HG03571 (cell line): Measurements from ENCODE around the gene CDKN1A.
"Not testable (repeated sequence)": the region's sequence is repeated elsewhere in the genome, so short reads cannot be mapped to it uniquely, and the experiment has no call there.

Experiments
- ATAC-seq: cut with Tn5 transposase; IDR thresholded peaks from one replicate; pipeline ENCODE4 v1.9.1; 2021; ENCODE audit not compliant: unreplicated experiment

Gene CDKN1A

GRCh38 chr6:36678488-36679042 is at the start of gene CDKN1A:
CDKN1A (plus strand) TSS chr6:36678714; CDS start chr6:36684102, 5,388 bp downstream.
- ATAC-seq, result peak; percentile 45

GRCh38 chr6:36629784-36630183 is 48.7 kb upstream of the CDKN1A start:
- no peak for ATAC-seq

- ATAC-seq, result no peak
Measured at GRCh38 chr6:36631326-36632011, 47.0 kb upstream of the CDKN1A start.

- no peak for ATAC-seq
Measured at GRCh38 chr6:36633370-36633769, 45.1 kb upstream of the CDKN1A start.

GRCh38 chr6:36633915-36634314 is 44.6 kb upstream of the CDKN1A start:
- ATAC-seq, result no peak

GRCh38 chr6:36634317-36635108 is 44.0 kb upstream of the CDKN1A start:
- no peak for ATAC-seq

- ATAC-seq, result no peak
Measured at GRCh38 chr6:36636283-36636682, 42.2 kb upstream of the CDKN1A start.

- ATAC-seq, result no peak
Measured at GRCh38 chr6:36636687-36637418, 41.7 kb upstream of the CDKN1A start.

GRCh38 chr6:36638579-36638978 is 39.9 kb upstream of the CDKN1A start:
- ATAC-seq, result no peak

GRCh38 chr6:36639171-36639808 is 39.2 kb upstream of the CDKN1A start:
- no peak for ATAC-seq

GRCh38 chr6:36641543-36641942 is 37.0 kb upstream of the CDKN1A start:
- no peak for ATAC-seq

GRCh38 chr6:36642913-36643817 is 35.3 kb upstream of the CDKN1A start:
- ATAC-seq, result no peak

GRCh38 chr6:36643977-36644376 is 34.5 kb upstream of the CDKN1A start:
- no peak for ATAC-seq

- ATAC-seq, result no peak
Measured at GRCh38 chr6:36649086-36649485, 29.4 kb upstream of the CDKN1A start.

GRCh38 chr6:36649701-36650484 is 28.6 kb upstream of the CDKN1A start:
- ATAC-seq, result no peak

- ATAC-seq, result peak; percentile 69
Measured at GRCh38 chr6:36650848-36651478, 27.6 kb upstream of the CDKN1A start.

GRCh38 chr6:36651659-36652379 is 26.7 kb upstream of the CDKN1A start:
- ATAC-seq, result no peak

- not testable (repeated sequence) for ATAC-seq
Measured at GRCh38 chr6:36654469-36654868, 24.0 kb upstream of the CDKN1A start.
